Adrenal gland (tissue), 5 donors: ENCODE data around the gene UGCG.

Experiments
- POLR2A ChIP-seq, 2 donors: fragments of 450-650 bp; IDR thresholded peaks; one replicate each; pipeline ENCODE4 v1.6.1; 2017; ENCODE audit warnings: antibody characterized with exemption in 2 of 2, mild to moderate bottlenecking in 2 of 2, moderate library complexity in 1 of 2
- TF ChIP-seq, protein P1 (sequence below), 6 experiments: fragments of 450-650 bp in 4 of 6; fragments of 200-600 bp in 2 of 6; sonication (generic) in 1 of 6; IDR thresholded peaks; 1 replicate in 5 of 6; 2 replicates in 1 of 6; pipeline versions ENCODE4 v1.5.1 to v1.8.0; 2016 to 2021; ENCODE audit warnings: antibody characterized with exemption in 6 of 6, mild to moderate bottlenecking in 2 of 6, moderate library complexity in 1 of 6
- donor health status: DM: no; HTN: no; CAD: no.

DNA sequence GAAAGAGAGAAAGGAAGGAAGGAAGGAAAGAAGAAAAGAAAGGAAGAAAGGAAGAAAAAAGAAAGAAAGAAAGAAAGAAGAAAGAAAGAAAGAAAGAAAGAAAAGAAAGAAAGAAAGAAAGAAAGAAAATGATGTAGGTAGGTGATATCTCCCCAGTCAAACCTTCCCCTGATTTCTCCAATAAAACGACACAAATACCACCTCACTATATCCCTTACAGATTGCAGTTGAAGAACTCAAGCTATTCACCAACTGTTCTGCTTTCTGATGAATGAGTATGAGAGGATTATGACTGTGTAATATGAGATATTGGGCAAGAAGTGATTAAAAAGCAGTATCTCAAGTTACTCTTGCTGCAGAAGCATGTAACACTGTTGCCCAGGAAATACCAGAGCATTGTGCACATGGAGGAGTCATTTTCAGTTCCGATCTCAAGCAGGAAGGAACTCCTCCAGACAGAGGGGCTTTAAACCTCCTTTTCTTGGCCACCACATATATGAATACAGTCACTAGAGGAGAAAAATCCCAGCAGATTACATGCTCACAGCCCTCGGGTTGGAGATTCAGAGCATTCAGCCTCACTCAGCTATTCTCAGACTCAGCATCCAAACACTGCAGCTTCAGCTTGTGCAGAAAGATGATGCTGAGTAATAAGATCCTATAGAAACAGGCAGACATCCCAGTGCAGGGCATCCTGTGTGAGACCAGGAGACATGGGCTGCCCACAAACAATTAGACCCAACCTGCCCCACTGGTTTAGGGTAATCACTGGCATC, 61.4 kb downstream of the UGCG start:
- peak in 1 of 2 donors; percentile 24 for TF ChIP-seq POLR2A (IDR thresholded peaks at IDR 0.05)
- TF ChIP-seq, protein P1, sequence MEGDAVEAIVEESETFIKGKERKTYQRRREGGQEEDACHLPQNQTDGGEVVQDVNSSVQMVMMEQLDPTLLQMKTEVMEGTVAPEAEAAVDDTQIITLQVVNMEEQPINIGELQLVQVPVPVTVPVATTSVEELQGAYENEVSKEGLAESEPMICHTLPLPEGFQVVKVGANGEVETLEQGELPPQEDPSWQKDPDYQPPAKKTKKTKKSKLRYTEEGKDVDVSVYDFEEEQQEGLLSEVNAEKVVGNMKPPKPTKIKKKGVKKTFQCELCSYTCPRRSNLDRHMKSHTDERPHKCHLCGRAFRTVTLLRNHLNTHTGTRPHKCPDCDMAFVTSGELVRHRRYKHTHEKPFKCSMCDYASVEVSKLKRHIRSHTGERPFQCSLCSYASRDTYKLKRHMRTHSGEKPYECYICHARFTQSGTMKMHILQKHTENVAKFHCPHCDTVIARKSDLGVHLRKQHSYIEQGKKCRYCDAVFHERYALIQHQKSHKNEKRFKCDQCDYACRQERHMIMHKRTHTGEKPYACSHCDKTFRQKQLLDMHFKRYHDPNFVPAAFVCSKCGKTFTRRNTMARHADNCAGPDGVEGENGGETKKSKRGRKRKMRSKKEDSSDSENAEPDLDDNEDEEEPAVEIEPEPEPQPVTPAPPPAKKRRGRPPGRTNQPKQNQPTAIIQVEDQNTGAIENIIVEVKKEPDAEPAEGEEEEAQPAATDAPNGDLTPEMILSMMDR (IDR thresholded peaks at IDR 0.05) = no peak
